Measurements from ENCODE around the gene KPNB1.

DNA sequence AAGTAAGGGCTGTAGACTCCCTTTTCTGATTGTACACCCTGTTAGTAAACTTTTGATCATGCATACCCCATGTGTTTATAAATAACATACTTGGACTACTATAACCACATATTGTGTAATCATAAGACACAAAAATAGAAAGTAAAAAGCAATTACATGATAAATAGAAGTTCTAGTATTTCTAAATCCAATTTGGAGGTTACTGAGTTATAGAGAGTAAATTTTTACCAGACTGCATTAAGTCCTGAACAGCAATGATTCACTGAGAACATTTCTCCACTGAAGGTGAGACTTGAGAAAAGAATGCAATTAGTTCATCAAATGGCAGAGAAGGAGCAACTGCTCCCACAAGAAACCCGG lies 36.5 kb downstream of the KPNB1 start:
- no peak for TF ChIP-seq MTA3 (IDR thresholded peaks at IDR 0.05; ENCODE audit: borderline replicate concordance, low read length)
- no peak for TF ChIP-seq ZBTB33 (IDR thresholded peaks at IDR 0.05)
- TF ChIP-seq CTCF (IDR thresholded peaks at IDR 0.05 in 2 of 3, conservative IDR thresholded peaks at IDR 0.05 in 1 of 3; ENCODE audit: control insufficient read depth in 2 of 3, extremely low read depth in 1 of 3, insufficient read depth in 1 of 3, low read depth in 3 of 3, low read length in 3 of 3) = no peak
- TF ChIP-seq RAD21 (IDR thresholded peaks at IDR 0.05; ENCODE audit: insufficient read depth, low read depth, low read length) = no peak

Measured in GM12878 (cell line).